ENCODE results near the gene FAT1.

DNA sequence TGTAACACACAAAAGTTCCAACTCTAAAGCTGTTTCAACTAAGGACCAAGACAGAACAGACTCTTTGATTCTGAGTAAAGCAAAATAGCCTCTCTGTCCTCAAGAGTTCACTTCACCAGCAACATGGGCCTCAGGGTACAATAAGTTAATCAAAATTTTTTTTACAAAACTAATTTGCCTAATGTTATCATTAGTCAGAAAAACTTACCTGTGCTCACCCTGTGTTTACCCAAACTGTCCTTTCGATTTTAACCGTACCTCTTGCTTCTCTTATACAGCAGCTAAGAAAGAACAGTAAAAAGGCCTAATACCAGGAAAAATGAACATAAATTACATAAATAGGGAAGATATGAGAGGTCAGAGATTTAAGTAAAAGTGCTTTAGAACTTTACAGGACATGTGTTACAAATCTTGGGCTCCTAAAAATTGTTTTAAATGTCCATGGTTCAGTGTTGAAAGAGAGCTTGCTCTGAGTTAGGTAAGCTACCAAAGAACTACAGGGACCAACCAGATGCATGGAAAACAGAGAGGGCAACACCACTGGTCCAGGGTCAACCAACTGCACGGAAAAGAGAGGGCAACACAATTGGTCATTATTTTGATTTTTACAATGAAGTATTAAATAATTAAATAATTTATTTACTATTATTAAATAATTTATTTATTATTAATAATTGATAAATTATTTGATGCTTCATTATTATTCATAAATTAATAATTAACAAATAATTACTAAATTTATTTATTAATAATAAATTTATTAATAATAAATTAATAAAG is 73.1 kb downstream of the FAT1 start:
- TF ChIP-seq, protein P1, sequence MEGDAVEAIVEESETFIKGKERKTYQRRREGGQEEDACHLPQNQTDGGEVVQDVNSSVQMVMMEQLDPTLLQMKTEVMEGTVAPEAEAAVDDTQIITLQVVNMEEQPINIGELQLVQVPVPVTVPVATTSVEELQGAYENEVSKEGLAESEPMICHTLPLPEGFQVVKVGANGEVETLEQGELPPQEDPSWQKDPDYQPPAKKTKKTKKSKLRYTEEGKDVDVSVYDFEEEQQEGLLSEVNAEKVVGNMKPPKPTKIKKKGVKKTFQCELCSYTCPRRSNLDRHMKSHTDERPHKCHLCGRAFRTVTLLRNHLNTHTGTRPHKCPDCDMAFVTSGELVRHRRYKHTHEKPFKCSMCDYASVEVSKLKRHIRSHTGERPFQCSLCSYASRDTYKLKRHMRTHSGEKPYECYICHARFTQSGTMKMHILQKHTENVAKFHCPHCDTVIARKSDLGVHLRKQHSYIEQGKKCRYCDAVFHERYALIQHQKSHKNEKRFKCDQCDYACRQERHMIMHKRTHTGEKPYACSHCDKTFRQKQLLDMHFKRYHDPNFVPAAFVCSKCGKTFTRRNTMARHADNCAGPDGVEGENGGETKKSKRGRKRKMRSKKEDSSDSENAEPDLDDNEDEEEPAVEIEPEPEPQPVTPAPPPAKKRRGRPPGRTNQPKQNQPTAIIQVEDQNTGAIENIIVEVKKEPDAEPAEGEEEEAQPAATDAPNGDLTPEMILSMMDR (IDR thresholded peaks at IDR 0.05 in 4 of 5, conservative IDR thresholded peaks at IDR 0.05 in 1 of 5) = no peak
- no peak for TF ChIP-seq POLR2A (IDR thresholded peaks at IDR 0.05)

All from gastrocnemius medialis (tissue), 4 donors.